GM15510 (cell line): Measurements from ENCODE around the gene LRRIQ4.

Experiments
- POLR2A ChIP-seq: IDR thresholded peaks from 3 replicates; pipeline ENCODE4 v1.6.1; 2011; ENCODE audit warnings: borderline replicate concordance; ENCODE audit not compliant: insufficient read length; ENCODE audit errors: extremely low read depth

Gene LRRIQ4

GRCh38 chr3:169787120-169787519 lies 25.6 kb upstream of the LRRIQ4 start:
- no peak for TF ChIP-seq POLR2A

GRCh38 chr3:169787791-169788190 lies 24.9 kb upstream of the LRRIQ4 start:
- TF ChIP-seq POLR2A: no peak

- TF ChIP-seq POLR2A: no peak
Observed at GRCh38 chr3:169790219-169790618, 22.5 kb upstream of the LRRIQ4 start.

- no peak for TF ChIP-seq POLR2A
Observed at GRCh38 chr3:169790687-169791429, 21.8 kb upstream of the LRRIQ4 start.

- no peak for TF ChIP-seq POLR2A
Observed at GRCh38 chr3:169792359-169792758, 20.3 kb upstream of the LRRIQ4 start.

- TF ChIP-seq POLR2A: no peak
Observed at GRCh38 chr3:169804681-169805080, 8.0 kb upstream of the LRRIQ4 start.

GRCh38 chr3:169809230-169809795 lies 3.4 kb upstream of the LRRIQ4 start:
- TF ChIP-seq POLR2A: no peak

GRCh38 chr3:169811631-169812331 lies 889 bp upstream of the LRRIQ4 start:
- no peak for TF ChIP-seq POLR2A

- TF ChIP-seq POLR2A: no peak
Observed at GRCh38 chr3:169813278-169813677, 608 bp downstream of the LRRIQ4 start.

- TF ChIP-seq POLR2A: peak; percentile 16
Observed at GRCh38 chr3:169813757-169814517, 1.3 kb downstream of the LRRIQ4 start.

- no peak for TF ChIP-seq POLR2A
Observed at GRCh38 chr3:169815590-169816150, 3.0 kb downstream of the LRRIQ4 start.

- TF ChIP-seq POLR2A: no peak
Observed at GRCh38 chr3:169818316-169818715, 5.6 kb downstream of the LRRIQ4 start.

- TF ChIP-seq POLR2A: no peak
Observed at GRCh38 chr3:169822091-169822490, 9.4 kb downstream of the LRRIQ4 start.

- no peak for TF ChIP-seq POLR2A
Observed at GRCh38 chr3:169822540-169822939, 9.9 kb downstream of the LRRIQ4 start.

GRCh38 chr3:169822983-169823382 lies 10.3 kb downstream of the LRRIQ4 start:
- no peak for TF ChIP-seq POLR2A

GRCh38 chr3:169825316-169825715 lies 12.6 kb downstream of the LRRIQ4 start:
- TF ChIP-seq POLR2A: no peak

GRCh38 chr3:169827712-169828111 lies 15.0 kb downstream of the LRRIQ4 start:
- TF ChIP-seq POLR2A: no peak
